Choroid plexus epithelial cell (primary cell): ENCODE measurements around the gene GPX2.

ENCODE experiments used
- DNase-seq: peaks from one replicate; pipeline ENCODE4 v3.0.0-alpha.2; 2010; ENCODE audit warnings: low read depth
- H3K4me3 ChIP-seq: 2 replicates; pipeline ENCODE4 v1.5.1; 2011; ENCODE audit warnings: low read depth, mild to moderate bottlenecking, control low read depth, low read length, moderate library complexity
- TF ChIP-seq, protein P1 (sequence below): conservative IDR thresholded peaks from 2 replicates; pipeline ENCODE4 v1.5.1; 2011; ENCODE audit warnings: low read depth, mild to moderate bottlenecking, control low read depth, inconsistent platforms, low read length, moderate library complexity

The GPX2 gene

DNA sequence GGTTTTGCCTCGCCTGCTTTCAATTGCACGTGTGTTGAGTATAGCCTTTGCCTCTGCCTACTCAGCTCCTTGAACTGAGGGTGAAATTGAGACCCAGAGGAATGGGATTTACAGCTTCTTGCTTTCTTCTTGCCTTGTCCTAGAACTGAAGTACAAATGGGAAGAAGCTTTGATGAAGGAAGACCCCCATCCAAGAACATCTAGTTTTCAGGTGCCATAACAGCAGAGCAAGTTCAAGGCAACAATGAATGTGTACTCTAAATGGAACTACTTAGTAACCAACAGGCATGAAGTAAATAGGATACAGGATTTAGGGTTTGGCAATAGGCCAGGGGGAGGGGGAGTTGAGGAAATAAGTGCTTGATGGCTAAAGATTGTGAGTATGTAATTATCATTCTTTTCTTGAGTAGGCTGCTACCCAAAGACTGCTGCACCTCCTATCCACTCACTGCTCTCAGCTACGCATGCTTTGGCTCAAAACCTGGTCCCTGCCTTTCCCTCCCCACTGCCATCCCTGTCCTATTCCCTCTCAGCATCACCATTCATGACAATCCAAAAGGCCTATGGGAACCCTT is 2.1 kb downstream of the GPX2 start:
- no peak overlapping the region for H3K4me3 ChIP-seq
- DNase-seq: no peak
- TF ChIP-seq, protein P1, sequence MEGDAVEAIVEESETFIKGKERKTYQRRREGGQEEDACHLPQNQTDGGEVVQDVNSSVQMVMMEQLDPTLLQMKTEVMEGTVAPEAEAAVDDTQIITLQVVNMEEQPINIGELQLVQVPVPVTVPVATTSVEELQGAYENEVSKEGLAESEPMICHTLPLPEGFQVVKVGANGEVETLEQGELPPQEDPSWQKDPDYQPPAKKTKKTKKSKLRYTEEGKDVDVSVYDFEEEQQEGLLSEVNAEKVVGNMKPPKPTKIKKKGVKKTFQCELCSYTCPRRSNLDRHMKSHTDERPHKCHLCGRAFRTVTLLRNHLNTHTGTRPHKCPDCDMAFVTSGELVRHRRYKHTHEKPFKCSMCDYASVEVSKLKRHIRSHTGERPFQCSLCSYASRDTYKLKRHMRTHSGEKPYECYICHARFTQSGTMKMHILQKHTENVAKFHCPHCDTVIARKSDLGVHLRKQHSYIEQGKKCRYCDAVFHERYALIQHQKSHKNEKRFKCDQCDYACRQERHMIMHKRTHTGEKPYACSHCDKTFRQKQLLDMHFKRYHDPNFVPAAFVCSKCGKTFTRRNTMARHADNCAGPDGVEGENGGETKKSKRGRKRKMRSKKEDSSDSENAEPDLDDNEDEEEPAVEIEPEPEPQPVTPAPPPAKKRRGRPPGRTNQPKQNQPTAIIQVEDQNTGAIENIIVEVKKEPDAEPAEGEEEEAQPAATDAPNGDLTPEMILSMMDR: no peak

DNA sequence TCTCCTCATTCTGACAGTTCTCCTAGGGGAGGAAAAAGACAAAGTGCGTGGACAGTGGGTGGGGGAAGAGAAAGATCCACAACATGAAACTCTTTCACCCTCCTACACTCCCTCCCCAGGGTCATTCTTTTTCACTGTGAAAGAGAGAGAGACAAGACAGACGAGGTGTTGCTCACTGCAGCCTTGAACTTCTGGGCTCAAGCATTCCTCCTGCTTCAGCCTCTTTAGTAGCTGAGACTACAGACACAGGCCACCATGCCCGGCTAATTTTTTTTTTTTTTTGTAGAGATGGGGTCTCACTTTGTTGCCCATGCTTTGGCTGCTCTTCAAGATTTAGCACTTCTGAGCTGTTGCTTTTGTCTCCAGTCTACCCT is 2.7 kb downstream of the GPX2 start:
- no peak for DNase-seq
- TF ChIP-seq, protein P1: no peak
- no peak overlapping the region for H3K4me3 ChIP-seq

DNA sequence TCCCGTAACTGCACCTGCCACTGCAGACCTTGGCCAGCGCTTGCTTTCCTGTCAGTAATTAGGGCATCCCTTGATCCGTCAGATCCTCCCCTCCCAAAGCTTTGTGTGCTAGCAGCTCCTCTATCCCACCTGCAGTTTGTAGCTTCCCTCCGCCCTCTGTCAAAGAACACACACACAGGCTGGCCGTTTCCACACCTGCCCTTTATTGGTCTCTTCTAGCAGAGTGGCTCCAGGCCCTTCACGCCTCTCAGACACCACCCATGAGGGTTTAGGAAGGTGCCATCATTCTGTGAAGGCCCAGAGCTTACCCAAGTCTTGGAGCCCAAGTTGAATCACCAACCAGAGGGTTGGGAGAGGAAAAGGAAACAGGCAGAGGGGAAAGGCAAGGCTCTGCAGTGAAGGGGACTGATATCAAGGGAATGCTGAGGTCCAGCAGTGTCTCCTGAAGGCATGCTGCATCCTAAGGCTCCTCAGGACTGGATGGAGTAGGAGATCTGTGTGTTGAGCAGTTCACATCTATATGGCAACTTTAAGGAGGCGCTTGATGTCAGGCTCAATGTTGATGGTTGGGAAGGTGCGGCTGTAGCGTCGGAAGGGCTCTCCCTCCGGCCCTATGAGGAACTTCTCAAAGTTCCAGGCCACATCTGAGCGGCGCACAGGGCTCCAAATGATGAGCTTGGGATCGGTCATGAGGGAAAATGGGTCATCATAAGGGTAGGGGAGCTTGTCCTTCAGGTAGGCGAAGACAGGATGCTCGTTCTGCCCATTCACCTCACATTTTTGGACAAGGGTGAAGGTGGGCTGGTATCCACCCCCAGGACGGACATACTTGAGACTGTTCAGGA is 3.4 kb downstream of the GPX2 start:
- no peak overlapping the region for H3K4me3 ChIP-seq
- TF ChIP-seq, protein P1: no peak
- DNase-seq: no peak

DNA sequence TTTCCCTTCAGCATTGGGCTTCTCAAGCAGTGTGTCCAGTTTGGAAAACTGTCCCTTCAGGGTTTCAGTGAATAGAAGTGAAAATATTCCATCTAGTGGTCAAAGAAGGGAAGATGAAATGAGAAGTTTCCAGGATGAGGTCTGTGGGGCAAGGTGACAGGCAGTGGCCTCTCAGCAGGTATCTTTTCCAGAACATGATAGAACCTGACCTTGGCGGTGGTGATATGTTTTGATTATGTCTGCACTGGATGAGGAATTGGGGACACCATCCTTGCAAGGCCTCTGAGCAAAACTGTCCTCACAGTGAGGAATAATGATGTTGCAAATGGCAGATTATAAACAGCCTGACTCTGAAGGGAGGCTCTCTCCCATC is 4.7 kb downstream of the GPX2 start:
- TF ChIP-seq, protein P1: peak; percentile 43
- no peak overlapping the region for H3K4me3 ChIP-seq
- peak; percentile 32 for DNase-seq

DNA sequence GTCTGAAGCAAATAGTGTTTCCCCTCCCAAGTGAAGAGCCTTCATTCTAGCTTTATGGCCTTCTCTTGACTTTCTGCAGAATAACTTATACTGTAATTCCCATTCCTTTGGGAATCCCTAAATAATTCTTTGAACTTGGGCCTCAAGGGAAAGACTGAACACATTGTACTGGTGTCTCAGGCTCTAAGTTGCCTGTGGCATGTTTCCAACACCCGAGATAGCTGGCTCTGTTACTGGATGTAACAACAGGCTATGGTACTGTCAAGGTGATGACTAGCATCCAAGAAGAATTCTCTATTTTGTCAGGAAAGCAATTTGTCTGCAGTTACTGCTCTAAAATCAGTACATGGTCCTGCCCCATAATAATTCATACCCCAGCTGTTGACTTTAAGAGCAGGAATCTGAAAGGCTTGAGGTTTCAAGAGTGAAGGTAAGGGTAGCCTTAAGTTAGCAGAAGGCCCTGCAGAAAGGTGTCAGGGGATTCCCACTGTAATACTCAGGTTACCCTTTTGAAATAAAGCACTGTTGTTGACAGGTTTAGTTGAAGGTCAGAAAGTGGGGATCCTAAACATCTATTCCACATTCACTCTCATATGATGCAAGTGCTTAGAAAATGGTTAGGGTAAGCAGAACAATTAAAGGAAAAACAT is 5.2 kb downstream of the GPX2 start:
- TF ChIP-seq, protein P1: no peak
- no peak overlapping the region for H3K4me3 ChIP-seq
- DNase-seq: peak; percentile 49

DNA sequence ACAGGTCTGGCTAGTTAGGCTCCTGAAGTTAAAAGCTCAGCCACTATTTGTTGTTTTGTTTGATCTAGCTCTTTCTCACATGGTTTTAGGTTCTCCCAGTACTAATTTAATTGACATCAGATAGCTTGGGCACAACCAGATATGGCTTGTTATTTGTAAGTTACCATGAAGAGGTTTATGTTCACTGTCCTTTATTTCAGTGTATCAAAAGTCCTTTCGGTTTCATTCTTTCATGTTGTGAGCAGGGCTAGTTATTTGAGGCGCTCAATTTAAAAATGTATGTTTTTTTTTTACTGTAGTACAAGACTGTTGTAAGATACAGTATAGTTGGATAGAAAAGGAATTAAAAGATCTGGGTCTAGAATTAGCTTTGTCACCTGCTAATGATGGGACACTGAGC is 7.0 kb downstream of the GPX2 start:
- no peak overlapping the region for H3K4me3 ChIP-seq
- no peak for DNase-seq
- TF ChIP-seq, protein P1: no peak
